GM21737 (cell line): ENCODE results near the gene ITGA8.
"Not testable (repeated sequence)": the region's sequence is repeated elsewhere in the genome, so short reads cannot be mapped to it uniquely, and the experiment has no call there.

ENCODE experiments used
- ATAC-seq: cut with Tn5 transposase; IDR thresholded peaks from one replicate; pipeline ENCODE4 v1.9.1; 2021; ENCODE audit warnings: mild to moderate bottlenecking, moderate library complexity; ENCODE audit not compliant: unreplicated experiment

The ITGA8 gene

GRCh38 chr10:15690031-15690430 is 29.7 kb downstream of the ITGA8 start:
- no peak for ATAC-seq

GRCh38 chr10:15684768-15685167 is 35.0 kb downstream of the ITGA8 start:
- no peak for ATAC-seq

- ATAC-seq, result no peak
These were observed 38.6 kb downstream of the ITGA8 start for GRCh38 chr10:15681076-15681475.

- no peak for ATAC-seq
These were observed 40.9 kb downstream of the ITGA8 start for GRCh38 chr10:15678851-15679250.

GRCh38 chr10:15672469-15672868 is 47.3 kb downstream of the ITGA8 start:
- no peak for ATAC-seq

- ATAC-seq, result no peak
These were observed 48.8 kb downstream of the ITGA8 start for GRCh38 chr10:15670880-15671279.

- ATAC-seq, result no peak
These were observed 58.1 kb downstream of the ITGA8 start for GRCh38 chr10:15661574-15661973.

- ATAC-seq, result no peak
These were observed 58.7 kb downstream of the ITGA8 start for GRCh38 chr10:15660990-15661389.

- ATAC-seq, result no peak
These were observed 61.5 kb downstream of the ITGA8 start for GRCh38 chr10:15658069-15658702.

- ATAC-seq, result no peak
These were observed 67.0 kb downstream of the ITGA8 start for GRCh38 chr10:15652757-15653156.

GRCh38 chr10:15652117-15652516 is 67.6 kb downstream of the ITGA8 start:
- ATAC-seq, result no peak

- no peak for ATAC-seq
These were observed 68.5 kb downstream of the ITGA8 start for GRCh38 chr10:15651175-15651574.

- ATAC-seq, result no peak
These were observed 77.6 kb downstream of the ITGA8 start for GRCh38 chr10:15642095-15642494.

- no peak for ATAC-seq
These were observed 79.1 kb downstream of the ITGA8 start for GRCh38 chr10:15640536-15641085.

- ATAC-seq, result no peak
These were observed 83.3 kb downstream of the ITGA8 start for GRCh38 chr10:15636446-15636845.

- ATAC-seq, result no peak
These were observed 87.1 kb downstream of the ITGA8 start for GRCh38 chr10:15632456-15633091.

GRCh38 chr10:15631205-15631604 is 88.5 kb downstream of the ITGA8 start:
- ATAC-seq, result not testable (repeated sequence)

GRCh38 chr10:15630353-15630752 is 89.4 kb downstream of the ITGA8 start:
- no peak for ATAC-seq

GRCh38 chr10:15627617-15628196 is 92.0 kb downstream of the ITGA8 start:
- no peak for ATAC-seq

- no peak for ATAC-seq
These were observed 92.8 kb downstream of the ITGA8 start for GRCh38 chr10:15626937-15627336.

GRCh38 chr10:15625261-15625660 is 94.5 kb downstream of the ITGA8 start:
- ATAC-seq, result no peak
